SHP77 treated with DMSO at 0.1 percent for 48 hours (cell line): ENCODE measurements around the gene DYNLRB1.
"Not testable (repeated sequence)": the region's sequence is repeated elsewhere in the genome, so short reads cannot be mapped to it uniquely, and the experiment has no call there.

Experiments used
- DNase-seq: peaks from one replicate; lab custom pipeline; 2025; lab: John Stamatoyannopoulos, UW

Gene DYNLRB1

DNA sequence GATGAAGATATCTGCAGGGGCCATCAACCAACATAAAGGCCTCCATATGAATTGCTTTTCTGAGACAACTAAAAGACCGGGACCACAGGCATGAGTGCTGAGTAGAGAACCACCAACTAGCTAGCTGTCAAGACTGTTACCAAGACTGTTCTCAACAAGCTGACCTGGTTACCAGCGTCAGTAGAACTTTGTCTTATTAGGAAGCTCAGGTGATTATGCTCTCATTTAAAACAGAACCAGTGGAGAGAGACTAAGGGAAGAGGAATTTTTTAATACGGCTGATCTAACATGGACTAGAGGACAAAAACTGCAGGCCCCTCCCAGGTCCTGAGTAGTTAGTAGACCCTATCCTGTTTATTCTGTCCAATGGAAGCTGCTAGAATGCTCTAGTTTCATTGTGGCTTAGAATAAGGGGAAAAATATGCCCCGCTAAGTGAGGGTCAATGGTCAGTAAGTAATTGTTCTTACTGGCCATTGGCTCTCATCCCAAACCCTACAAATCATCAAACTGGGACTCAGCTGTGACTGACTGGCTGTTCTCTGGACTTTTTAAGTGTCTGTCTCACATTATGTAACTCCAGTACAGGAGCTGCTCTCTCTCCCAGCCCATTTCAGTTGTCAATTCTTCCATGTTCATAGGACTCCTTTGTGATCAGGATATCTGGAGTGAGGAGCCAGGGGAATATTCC is 3.8 kb upstream of the DYNLRB1 start:
- DNase-seq = no peak

DNA sequence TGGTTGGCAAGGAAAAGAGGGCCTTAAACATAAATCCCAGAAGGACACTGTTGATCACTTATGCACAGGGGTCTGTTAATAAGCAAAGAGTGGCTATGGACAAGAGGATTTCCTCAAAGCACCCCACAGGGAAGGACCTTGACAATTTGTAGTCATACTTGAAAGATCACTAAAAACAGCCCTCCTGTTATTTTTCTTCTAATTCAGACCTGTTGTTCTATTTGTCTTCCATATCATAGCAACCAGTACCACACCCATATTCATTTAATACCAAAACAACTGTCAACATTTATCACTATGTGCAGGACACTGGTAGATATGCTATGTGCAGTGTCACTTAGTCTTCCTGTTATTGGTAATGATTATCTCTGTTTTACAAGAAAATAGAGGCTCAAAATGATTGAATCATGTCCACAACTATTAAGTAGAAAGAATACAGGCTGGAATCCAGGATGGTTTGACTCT is 3.2 kb upstream of the DYNLRB1 start:
- DNase-seq = no peak

DNA sequence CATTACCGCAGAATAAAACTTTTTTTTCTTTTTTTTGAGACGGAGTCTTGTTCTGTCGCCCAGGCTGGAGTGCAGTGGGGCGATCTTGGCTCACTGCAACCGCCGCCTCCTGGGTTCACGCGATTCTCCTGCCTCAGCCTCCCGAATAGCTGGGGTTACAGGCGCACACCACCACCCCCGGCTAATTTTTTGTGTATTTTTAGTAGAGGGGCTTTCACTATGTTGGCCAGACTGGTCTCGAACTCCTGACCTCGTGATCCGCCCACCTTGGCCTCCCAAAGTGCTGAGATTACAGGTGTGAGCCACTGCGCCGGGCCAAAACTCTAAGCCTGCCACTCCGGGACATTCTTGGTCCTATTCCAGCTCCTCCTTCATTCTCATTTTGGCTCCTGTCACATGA is 2.2 kb upstream of the DYNLRB1 start:
- DNase-seq = not testable (repeated sequence)

DNA sequence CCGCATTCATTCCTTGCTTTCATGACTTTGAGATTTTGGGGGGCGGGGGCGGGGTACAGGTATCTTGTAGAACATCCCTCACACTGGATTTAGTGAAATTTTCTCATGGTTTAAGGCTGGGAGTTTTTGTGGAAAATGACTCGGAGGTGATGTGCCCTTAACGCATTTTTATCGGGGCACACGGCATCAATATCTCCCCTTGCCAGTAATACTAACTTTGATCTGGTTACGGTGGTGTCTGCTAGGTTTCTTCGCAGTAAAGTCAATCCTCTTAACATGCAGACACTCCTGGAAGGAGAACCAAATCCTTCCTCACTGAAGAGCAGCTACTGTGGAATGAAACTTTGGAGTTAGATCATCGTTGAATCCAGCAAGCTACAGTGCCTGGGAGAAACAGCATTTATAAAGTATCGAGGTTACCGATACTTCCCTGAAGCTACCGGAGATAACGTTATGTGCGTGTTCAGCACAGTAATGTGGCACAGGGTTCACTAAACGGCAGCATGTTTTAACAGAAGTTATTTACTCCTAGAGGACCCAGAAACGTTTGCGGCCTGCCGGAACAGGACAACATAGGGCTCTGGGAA is 1.2 kb upstream of the DYNLRB1 start:
- DNase-seq = no peak

DNA sequence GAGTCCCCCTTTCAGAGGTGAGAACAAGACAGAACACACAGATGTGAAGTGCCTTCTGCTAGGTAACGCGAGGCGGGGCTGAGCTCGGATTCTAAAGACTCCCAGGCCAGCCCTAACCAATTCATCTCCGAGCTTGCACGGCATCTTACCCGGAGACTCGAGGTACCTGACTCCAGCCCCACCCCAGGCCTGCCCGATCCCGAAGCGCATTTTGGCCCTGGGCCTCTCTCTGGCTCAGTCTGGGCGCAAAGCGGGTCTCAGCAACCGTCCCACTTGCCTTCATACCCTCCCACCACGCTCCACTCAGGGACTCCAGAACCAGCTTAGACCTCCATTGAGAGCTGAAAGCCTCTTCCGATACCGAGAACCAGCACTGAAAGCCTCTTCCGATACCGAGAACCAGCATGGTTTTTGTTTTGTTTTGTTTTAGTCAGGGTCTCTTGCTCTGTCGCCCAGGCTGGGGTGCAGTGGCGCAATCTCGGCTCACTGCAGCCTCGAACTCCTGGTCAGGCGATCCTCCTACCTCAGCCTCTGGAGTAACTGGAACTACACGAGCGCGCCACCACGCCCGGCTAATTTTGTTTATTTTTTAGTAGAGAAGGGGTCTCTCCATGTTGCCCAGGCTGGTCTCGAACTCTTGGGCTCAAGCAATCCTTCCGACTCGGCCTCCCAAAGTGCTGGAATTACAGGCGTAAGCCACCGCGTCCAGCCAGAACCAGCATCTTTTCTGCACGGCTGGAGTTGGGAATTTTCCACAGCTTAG is 557 bp upstream of the DYNLRB1 start:
- DNase-seq = peak; percentile 53

DNA sequence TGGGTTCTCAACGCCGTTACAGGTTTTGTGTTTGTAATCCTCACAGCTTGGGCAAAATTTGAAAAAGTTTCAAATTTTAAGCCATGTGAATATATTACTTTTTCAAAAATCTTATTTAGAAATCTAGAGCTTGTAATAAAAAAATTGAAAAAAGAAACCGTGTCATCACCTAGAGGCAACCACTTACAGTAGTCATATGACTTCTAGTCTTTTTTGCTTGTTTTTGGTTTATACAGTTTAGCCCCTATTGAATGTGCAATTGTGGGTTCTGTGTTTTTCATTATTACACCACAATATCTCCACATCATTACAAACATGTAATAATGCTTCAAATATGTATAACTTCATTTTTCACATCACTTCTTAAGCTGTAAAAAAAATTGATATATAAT is 888 bp downstream of the DYNLRB1 start:
- DNase-seq = no peak

DNA sequence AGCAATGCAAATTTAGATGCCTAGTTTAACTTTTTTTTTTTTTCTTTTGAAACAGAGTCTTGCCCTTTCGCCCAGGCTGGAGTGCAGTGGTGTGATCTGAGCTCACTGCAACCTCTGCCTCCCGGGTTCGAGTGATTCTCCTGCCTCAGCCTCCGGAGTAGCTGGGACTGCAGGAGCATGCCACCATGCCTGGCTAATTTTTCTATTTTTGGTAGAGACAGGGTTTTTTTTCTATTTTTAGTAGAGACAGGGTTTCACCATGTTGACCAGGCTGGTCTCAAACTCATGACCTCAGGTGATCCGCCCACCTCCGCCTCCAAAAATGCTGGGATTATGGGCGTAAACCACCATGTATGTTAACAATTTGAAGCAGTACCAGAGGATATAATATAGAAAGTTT is 2.6 kb downstream of the DYNLRB1 start:
- DNase-seq = not testable (repeated sequence)

DNA sequence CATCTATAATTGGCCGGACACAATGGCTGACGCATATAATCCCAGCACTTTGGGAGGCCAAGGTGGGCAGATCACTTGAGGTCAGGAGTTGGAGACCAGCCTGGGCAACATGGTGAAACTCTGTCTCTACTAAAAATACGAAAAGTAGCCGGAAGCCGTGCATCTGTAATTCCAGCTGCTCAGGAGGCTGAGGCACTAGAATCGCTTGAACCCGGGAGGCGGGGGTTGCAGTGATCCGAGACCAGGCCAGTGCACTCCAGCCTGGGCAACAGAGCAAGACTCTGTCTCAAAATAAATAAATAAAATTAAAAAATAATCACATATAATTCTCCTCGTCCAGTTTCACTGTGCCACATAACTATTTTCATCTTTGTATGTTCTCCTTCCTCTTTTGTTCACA is 3.6 kb downstream of the DYNLRB1 start:
- DNase-seq = not testable (repeated sequence)

DNA sequence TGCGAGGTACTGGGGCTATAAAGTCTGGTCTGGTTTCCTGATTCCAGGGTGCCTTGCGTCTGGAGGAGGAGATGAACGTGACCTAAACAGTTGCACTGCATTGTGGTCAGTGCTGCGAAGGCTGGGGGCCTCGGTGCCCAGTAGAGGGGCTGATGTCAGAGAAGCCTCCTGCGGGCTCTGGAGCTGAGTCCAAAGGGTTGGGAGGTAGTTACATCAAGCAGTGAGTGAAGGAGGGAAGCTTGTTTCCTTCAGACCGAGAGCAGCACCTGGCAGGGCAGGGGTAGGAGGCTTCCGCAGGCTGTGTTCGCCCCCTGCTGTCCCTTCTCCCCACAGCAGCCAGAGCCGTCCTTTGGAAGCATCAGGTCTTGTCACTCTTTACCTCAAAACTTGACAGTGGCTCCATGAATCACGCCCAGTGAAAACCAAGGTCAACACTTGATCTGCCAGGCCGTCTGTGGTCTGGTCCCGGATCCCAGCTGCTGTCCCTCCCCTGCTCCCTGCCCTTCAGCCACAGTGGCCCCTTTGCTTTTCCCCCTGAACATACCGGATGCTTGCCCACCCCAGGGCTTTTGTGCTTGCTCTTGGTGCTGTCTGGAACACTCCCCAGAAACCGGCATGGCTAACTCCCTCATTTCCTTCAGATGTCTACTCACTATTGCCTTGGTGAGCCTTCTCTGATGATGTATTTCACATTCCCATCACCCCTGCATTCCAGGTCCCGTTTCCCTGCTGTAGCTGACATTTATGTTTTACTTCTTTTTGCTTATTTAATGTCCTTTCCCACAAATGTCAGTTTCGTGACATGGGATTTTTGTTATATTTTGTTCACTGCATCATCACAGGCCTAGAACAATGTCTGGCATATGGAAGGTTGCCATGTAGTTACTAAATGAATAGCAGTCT is 7.0 kb downstream of the DYNLRB1 start:
- no peak for DNase-seq

DNA sequence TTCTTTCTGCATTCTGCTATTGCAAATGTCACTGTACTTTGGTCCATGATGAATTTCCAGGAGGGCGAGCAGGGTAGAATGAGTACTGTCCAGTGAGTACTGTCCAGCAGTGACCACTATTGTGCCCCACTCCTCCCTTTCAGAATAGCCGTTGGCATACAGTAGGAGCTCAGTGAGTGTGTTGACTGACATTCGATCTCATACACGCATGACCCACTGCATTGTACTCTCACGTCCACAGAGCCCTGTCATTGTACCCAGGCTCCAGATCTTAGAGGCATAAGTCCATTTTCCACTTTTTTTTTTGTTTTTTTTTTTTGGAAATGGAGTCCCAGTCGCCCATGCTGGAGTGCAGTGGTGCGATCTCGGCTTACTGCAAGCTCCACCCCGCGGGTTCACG is 8.2 kb downstream of the DYNLRB1 start:
- no peak for DNase-seq

DNA sequence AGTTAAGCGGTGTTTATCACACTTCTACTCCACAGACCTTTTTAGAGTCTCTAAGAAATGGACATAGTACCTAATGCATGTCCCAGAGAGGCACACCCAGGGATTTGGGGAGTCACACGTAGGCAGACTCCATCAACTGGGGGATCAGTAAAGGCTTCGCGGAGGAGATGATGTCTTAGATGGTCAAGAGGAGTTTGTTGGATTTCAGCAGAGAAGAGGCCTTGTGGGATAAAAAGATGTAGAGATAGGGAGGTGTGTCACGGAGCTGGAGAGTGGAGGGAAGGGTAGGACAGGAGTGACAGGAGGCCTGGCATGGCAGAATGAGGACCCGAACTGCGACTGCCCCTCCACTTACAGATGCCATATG is 9.1 kb downstream of the DYNLRB1 start:
- no peak for DNase-seq

DNA sequence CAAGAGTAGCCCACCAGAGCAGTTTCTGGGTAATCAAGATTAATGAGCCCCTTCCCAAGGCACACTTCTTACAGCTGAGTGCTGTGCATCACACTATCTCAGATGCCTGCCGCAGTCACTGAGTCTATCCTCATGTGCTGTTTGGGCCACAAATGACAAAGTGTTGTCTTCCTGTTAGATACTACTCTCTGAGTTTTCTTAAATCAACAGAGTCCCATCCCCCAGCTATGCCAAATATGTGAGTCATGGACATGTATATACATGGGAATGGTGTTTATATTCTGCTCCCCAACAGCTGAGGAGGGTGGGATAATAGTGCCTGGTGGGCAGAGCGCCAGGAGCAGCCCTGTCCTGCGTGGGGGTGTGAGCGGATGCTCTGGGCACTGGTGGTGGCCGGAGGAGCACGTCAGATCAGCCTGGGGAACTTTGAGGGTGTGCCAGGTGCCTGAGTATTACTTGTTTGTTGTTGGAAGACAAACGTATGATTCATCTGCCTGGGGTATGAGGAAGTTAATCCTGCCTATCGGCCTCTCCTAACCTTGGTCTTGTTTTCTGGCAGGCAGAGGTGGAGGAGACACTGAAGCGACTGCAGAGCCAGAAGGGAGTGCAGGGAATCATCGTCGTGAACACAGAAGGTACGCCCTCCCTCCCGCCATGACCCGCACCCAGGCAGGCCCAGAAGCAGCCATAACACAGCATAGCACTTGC is 9.6 kb downstream of the DYNLRB1 start:
- peak; percentile 31 for DNase-seq

DNA sequence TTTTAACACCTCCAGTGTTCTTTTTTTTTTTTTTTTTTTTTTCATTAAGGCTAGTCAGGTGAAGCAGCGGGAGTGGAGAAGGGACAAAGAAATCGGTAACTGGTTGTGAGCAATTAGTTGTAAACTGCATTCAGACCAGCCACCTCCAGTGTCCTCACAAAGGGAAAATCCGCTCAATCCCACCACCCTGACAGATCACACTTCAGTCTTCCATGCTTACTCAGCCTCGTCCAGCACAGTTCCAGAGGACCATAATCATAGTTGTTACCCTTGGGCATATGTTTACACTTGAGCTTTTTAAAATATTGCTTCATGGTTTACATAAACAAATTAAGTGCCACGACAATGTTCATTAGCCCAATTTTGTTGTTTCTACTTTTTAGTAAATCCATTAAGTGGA is 10.2 kb downstream of the DYNLRB1 start:
- DNase-seq = no peak

DNA sequence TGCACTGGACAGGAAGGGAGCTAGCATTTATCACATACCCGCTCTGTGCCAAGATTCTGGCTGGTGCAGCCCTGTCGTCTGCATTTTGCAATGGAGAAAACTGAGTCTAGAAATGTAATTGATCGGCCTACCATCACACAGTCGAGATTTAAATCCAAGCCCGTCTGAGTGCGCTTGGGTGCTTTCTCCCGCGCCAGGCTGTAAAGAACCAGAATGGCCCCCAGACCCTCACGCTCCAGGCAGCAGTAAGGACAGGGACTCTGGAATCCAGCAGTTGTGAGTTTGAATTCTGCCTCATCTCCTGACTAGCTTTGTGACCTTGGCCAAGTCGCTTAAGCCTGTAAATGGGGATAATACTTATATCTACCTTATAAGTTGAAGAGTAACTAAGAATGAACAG is 10.8 kb downstream of the DYNLRB1 start:
- DNase-seq = no peak

DNA sequence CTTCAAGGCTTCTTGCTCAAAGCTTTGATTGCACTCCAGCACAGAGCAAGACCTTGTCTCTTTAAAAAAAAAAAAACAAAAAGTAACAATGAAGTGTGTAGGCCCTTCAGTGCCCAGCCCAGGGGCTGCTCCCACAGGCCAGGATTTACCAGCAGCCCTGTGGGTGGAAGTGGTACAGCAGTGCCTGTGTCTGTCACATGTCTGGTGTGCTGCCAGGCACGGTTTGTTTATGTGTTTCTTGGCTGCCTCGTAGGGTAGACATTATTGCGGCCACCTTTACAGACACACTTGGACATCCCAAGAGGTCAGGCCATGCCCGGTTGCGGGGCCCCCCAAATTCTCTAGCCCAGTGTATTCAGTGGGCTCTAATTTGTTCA is 12.7 kb downstream of the DYNLRB1 start:
- no peak for DNase-seq

DNA sequence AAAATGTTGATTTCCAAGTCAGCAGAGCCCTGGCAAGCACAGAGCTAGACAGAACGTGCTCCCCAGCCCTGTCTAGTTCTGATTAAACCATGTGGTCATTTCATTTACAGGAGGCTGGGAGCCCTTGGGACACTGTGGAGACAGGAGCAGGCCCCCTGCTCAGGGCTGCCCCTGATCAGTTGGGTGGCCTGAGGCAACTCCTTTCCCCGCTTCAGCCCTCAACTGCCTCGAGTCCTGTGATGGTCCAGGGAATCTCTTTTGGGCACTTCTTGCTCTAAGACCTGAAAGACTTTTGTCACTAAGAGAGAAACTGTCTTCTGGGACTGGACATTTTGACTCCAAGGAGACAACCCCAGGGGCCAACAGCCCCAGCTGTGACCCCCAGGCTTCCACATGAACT is 13.5 kb downstream of the DYNLRB1 start:
- no peak for DNase-seq

DNA sequence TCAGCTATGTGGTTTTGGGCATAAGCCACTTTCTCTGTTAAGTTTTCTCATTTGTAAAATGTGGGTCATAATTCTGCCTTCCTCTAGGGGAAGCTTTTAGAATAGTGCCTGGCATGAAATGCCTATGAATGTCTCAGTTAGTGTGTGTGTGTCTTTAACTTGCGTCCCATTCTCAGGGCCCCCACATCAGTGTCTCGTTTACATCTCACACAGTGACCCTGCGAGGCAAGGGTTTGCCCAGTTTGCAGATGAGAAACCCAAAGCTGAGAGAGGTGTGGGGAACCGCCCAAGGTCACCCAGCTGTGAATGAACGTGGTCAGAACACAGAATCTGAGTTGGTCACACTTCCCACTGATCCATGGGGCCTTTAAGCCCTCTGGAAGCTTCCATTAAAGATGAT is 14.1 kb downstream of the DYNLRB1 start:
- DNase-seq = no peak

DNA sequence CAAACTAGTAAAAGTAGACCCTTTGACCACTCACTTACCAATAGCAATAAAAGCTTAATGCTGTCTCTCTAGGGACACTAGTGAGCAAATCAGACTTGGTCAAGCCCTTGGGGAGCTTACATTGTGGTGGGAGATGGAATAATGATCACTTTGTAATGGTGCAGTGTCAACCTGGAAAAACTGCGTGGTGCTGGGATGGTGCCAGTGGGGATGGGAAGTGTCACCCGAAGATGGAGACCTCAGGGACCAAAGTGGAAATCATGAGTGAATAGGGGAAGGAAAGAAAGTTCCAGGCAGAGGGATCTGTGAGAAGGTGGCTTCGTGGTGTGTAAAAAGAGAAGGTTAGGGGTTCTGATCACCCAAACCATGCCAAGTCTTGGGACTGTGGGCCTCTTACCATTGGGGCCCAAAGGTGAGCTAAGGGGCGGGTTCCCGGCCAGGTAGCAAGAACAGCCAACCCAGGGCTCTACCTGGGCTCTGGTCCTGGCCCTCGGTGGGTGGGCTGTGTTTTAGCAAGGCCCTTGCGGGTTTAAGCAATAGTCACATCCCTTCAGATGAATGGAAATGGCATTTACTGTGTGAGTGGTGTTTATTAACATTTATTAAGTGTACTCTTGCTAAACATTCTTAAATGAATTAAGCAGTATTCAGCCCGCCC is 15.5 kb downstream of the DYNLRB1 start:
- DNase-seq = no peak

DNA sequence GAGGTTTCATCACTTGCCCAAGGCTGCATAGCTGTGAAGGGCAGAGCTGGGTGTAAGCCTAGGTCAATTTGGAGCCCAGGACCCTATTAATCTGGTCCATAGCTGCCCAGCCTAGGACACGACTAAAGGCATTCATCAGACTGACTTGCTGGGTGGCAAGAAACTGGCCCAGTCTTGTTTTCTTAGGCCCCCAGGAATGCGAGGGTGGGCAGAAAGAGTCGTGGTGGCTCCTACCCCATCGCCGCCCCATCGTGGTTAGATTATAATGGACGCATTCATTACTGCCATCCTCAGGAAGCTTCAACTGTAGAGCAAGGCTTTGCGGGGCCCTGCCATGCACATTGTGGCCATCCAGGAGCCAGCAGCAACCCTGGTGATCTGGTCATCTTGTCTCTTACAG is 16.1 kb downstream of the DYNLRB1 start:
- DNase-seq = no peak

DNA sequence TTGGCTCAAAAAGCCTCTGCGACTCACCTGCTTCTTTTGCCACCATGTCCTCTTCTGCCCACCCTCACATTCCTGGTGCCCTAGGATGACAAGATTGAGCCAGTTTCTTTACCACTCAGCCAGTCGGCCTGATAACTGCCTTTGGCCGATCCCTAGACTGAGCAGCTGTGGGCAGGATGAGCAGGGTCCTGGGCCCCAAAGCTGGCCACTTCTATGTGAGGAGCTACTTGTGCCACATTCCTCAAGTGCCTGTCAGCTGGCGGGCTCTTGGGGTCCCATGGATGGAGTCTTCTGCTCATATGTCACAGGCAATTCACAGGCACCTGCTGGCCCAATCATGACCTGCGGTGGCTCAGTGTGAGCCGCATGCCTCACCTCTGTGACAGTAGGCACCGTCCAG is 16.5 kb downstream of the DYNLRB1 start:
- no peak for DNase-seq
